Measurements from ENCODE around the gene COL15A1. TPM values are rescaled to one million over a fixed set of nuclear protein-coding genes. Genes with fewer than 3 reads are reported as not detected.

Gene COL15A1
- total RNA-seq, 1 experiment from 2014 or later: 0.22 TPM

- TF ChIP-seq PRDM15 (CRISPR knock-in tag; IDR thresholded peaks at IDR 0.05): no peak
Measured at GRCh38 chr9:99003308-99003707, 59.6 kb downstream of the COL15A1 start (continued).

DNA sequence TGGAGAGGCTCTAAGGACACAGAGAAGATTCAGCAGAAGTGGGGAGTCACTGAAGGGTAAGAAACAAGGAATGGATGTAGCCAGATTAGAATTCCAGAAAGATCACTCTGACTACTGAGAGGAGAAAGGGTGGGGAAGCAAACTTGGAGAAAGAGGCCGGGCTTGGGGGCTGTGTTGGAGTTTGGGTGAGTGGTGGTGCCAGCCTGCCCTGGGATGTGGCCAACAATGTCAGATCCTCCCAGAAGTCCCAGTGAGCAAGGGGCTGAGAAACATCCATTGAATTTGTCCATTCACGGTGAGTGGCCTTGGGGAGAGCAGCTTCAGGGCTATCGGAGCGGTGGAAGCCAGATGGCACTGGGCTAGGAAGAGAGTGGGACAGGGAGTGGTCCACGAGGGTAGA lies 60.4 kb downstream of the COL15A1 start:
- DNase-seq (ENCODE audit: low spot score) (no peak), ATAC-seq (no peak)
- H3K4me1 Mint-ChIP-seq: peaks cover 16% of the 10 kb centered on the region
- TF ChIP-seq ESRRA (CRISPR knock-in tag; IDR thresholded peaks at IDR 0.05; ENCODE audit: borderline replicate concordance): no peak
- no peak for TF ChIP-seq RELA (CRISPR knock-in tag; IDR thresholded peaks at IDR 0.05; ENCODE audit: borderline replicate concordance)
- no peak for TF ChIP-seq CBFB (CRISPR knock-in tag; IDR thresholded peaks at IDR 0.05; ENCODE audit: low read depth)
- no peak for TF ChIP-seq TCF7 (CRISPR knock-in tag; IDR thresholded peaks at IDR 0.05; ENCODE audit: low read depth)
- TF ChIP-seq, protein P1, sequence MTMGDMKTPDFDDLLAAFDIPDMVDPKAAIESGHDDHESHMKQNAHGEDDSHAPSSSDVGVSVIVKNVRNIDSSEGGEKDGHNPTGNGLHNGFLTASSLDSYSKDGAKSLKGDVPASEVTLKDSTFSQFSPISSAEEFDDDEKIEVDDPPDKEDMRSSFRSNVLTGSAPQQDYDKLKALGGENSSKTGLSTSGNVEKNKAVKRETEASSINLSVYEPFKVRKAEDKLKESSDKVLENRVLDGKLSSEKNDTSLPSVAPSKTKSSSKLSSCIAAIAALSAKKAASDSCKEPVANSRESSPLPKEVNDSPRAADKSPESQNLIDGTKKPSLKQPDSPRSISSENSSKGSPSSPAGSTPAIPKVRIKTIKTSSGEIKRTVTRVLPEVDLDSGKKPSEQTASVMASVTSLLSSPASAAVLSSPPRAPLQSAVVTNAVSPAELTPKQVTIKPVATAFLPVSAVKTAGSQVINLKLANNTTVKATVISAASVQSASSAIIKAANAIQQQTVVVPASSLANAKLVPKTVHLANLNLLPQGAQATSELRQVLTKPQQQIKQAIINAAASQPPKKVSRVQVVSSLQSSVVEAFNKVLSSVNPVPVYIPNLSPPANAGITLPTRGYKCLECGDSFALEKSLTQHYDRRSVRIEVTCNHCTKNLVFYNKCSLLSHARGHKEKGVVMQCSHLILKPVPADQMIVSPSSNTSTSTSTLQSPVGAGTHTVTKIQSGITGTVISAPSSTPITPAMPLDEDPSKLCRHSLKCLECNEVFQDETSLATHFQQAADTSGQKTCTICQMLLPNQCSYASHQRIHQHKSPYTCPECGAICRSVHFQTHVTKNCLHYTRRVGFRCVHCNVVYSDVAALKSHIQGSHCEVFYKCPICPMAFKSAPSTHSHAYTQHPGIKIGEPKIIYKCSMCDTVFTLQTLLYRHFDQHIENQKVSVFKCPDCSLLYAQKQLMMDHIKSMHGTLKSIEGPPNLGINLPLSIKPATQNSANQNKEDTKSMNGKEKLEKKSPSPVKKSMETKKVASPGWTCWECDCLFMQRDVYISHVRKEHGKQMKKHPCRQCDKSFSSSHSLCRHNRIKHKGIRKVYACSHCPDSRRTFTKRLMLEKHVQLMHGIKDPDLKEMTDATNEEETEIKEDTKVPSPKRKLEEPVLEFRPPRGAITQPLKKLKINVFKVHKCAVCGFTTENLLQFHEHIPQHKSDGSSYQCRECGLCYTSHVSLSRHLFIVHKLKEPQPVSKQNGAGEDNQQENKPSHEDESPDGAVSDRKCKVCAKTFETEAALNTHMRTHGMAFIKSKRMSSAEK (CRISPR knock-in tag; IDR thresholded peaks at IDR 0.05; ENCODE audit: borderline replicate concordance): no peak
- no peak overlapping the region for H3K27ac Mint-ChIP-seq
- peaks cover 10% of the 10 kb centered on the region for H3K36me3 Mint-ChIP-seq
- peaks cover 12% of the 10 kb centered on the region for H3K27me3 Mint-ChIP-seq (ENCODE audit: low read depth)
- H3K4me3 Mint-ChIP-seq: no peak overlapping the region
- POLR2A ChIA-PET: no interaction called here
- CTCF ChIA-PET: no interaction called here
- peaks cover 36% of the 10 kb centered on the region for H3K9me3 Mint-ChIP-seq

DNA sequence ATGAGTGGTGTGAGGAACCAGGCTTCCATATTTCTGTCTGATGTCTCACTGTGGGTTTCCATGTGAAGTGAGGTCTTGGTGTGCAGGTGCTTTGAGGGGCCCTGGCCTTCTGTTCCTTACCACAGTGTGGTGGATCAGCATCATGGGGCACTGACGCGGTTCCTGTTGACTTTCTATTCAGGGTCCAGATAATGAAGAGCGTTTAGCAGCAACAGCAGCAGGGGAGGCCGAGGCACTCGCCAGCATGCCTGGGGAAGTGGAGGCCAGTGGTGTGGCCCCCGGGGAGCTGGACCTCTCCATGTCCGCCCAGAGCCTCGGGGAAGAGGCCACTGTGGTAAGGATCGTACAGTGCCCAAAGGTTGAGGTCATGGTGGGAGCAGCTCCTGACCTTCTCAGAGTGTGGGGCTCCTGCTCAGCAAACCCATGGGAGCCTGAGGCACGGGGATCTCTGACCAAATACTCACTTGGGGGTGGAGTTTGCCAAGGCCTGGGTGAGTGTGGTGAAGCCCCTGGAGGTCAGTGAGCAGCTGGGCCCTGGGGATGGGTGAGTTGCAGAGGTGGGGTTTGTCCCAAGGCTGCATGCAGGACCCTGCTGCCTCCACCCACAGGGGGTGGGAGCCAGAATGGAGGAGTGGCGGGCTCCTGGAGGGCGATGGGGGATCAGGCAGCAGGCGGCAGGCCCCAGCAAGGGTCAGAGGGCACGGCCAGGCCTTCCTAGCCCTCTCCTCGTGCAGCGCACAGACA lies 61.2 kb downstream of the COL15A1 start:
- no peak overlapping the region for H3K4me3 Mint-ChIP-seq
- ATAC-seq: no peak
- H3K27ac Mint-ChIP-seq: no peak overlapping the region
- peaks cover 15% of the 10 kb centered on the region for H3K36me3 Mint-ChIP-seq
- peaks cover 16% of the 10 kb centered on the region for H3K4me1 Mint-ChIP-seq
- ChIA-PET CTCF (no interaction called here), POLR2A (no interaction called here)
- DNase-seq (ENCODE audit: low spot score): no peak
- peaks cover 43% of the 10 kb centered on the region for H3K9me3 Mint-ChIP-seq
- peaks cover 12% of the 10 kb centered on the region for H3K27me3 Mint-ChIP-seq (ENCODE audit: low read depth)
- TF ChIP-seq ZNF396 (CRISPR knock-in tag; IDR thresholded peaks at IDR 0.05; ENCODE audit: borderline replicate concordance) (no peak), AR (CRISPR knock-in tag; IDR thresholded peaks at IDR 0.05) (no peak), ZNF219 (CRISPR knock-in tag; IDR thresholded peaks at IDR 0.05; ENCODE audit: borderline replicate concordance) (no peak), CBFB (CRISPR knock-in tag; IDR thresholded peaks at IDR 0.05; ENCODE audit: low read depth) (no peak), ZNF671 (CRISPR knock-in tag; IDR thresholded peaks at IDR 0.05) (no peak), IRF2 (CRISPR knock-in tag; IDR thresholded peaks at IDR 0.05; ENCODE audit: borderline replicate concordance, low read depth) (no peak), CREB1 (CRISPR knock-in tag; IDR thresholded peaks at IDR 0.05) (no peak), ATF1 (CRISPR knock-in tag; IDR thresholded peaks at IDR 0.05) (no peak)
- TF ChIP-seq, protein P2, sequence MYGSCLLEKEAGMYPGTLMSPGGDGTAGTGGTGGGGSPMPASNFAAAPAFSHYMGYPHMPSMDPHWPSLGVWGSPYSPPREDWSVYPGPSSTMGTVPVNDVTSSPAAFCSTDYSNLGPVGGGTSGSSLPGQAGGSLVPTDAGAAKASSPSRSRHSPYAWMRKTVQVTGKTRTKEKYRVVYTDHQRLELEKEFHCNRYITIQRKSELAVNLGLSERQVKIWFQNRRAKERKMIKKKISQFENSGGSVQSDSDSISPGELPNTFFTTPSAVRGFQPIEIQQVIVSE (CRISPR knock-in tag; IDR thresholded peaks at IDR 0.05; ENCODE audit: borderline replicate concordance): no peak
- TF ChIP-seq, protein P3, sequence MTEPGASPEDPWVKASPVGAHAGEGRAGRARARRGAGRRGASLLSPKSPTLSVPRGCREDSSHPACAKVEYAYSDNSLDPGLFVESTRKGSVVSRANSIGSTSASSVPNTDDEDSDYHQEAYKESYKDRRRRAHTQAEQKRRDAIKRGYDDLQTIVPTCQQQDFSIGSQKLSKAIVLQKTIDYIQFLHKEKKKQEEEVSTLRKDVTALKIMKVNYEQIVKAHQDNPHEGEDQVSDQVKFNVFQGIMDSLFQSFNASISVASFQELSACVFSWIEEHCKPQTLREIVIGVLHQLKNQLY (CRISPR knock-in tag; IDR thresholded peaks at IDR 0.05): no peak
- TF ChIP-seq, protein P4, sequence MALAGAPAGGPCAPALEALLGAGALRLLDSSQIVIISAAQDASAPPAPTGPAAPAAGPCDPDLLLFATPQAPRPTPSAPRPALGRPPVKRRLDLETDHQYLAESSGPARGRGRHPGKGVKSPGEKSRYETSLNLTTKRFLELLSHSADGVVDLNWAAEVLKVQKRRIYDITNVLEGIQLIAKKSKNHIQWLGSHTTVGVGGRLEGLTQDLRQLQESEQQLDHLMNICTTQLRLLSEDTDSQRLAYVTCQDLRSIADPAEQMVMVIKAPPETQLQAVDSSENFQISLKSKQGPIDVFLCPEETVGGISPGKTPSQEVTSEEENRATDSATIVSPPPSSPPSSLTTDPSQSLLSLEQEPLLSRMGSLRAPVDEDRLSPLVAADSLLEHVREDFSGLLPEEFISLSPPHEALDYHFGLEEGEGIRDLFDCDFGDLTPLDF (CRISPR knock-in tag; IDR thresholded peaks at IDR 0.05): no peak
- TF ChIP-seq, protein P5, sequence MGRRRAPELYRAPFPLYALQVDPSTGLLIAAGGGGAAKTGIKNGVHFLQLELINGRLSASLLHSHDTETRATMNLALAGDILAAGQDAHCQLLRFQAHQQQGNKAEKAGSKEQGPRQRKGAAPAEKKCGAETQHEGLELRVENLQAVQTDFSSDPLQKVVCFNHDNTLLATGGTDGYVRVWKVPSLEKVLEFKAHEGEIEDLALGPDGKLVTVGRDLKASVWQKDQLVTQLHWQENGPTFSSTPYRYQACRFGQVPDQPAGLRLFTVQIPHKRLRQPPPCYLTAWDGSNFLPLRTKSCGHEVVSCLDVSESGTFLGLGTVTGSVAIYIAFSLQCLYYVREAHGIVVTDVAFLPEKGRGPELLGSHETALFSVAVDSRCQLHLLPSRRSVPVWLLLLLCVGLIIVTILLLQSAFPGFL (CRISPR knock-in tag; IDR thresholded peaks at IDR 0.05; ENCODE audit: borderline replicate concordance): no peak

Measured in WTC11 (cell line).